Ectodermal cell (in vitro differentiated cells): ENCODE results near the gene FUT8.

Experiments used
- H3K27ac ChIP-seq: 2 replicates; pipeline ENCODE4 v1.7.0; 2013; ENCODE audit warnings: mild to moderate bottlenecking, low read depth, low read length; ENCODE audit not compliant: insufficient read depth, poor library complexity, severe bottlenecking
- H3K27me3 ChIP-seq: 2 replicates; pipeline ENCODE4 v1.7.0; 2013; ENCODE audit warnings: mild to moderate bottlenecking, low read length; ENCODE audit not compliant: insufficient read depth, control insufficient read depth, poor library complexity, severe bottlenecking
- H3K36me3 ChIP-seq: one replicate; pipeline ENCODE4 v1.7.0; 2013; ENCODE audit warnings: low read length; ENCODE audit not compliant: control insufficient read depth, insufficient read depth
- H3K4me1 ChIP-seq: one replicate; pipeline ENCODE4 v1.7.0; 2013; ENCODE audit warnings: low read length; ENCODE audit not compliant: control insufficient read depth, insufficient read depth
- H3K4me3 ChIP-seq: 2 replicates; pipeline ENCODE4 v1.7.0; 2013; ENCODE audit warnings: low read depth, low read length, control low read depth; ENCODE audit not compliant: insufficient read depth
- H3K9me3 ChIP-seq: 2 replicates; pipeline ENCODE4 v1.7.0; 2013; ENCODE audit warnings: mild to moderate bottlenecking, low read length, moderate library complexity; ENCODE audit not compliant: control insufficient read depth
- WGBS, 2 experiments: methylation state at CpG; one replicate each; pipeline ENCODE4 v1.1.7; 2013; ENCODE audit warnings: missing lambda C conversion rate in 2 of 2; 5-methylcytosine and 5-hydroxymethylcytosine counted together

The FUT8 gene

GRCh38 chr14:65748796-65749195, 336.3 kb downstream of the FUT8 start:
- WGBS, 2 experiments: 96 to 98% methylated on average over 2 of the region's 2 CpGs
- H3K4me3 ChIP-seq: no peak overlapping the region
- no peak overlapping the region for H3K27ac ChIP-seq
- no peaks in the 10 kb centered on the region for H3K9me3 ChIP-seq
- H3K4me1 ChIP-seq: peaks cover 4% of the 10 kb centered on the region
- H3K36me3 ChIP-seq: no peaks in the 10 kb centered on the region
- no peaks in the 10 kb centered on the region for H3K27me3 ChIP-seq

- no peak overlapping the region for H3K27ac ChIP-seq
- H3K36me3 ChIP-seq: no peaks in the 10 kb centered on the region
- no peaks in the 10 kb centered on the region for H3K27me3 ChIP-seq
- WGBS, 2 experiments: 81 to 98% methylated on average over 2 to 3 of the region's 3 CpGs
- no peak overlapping the region for H3K4me3 ChIP-seq
- peaks cover 4% of the 10 kb centered on the region for H3K4me1 ChIP-seq
- H3K9me3 ChIP-seq: no peaks in the 10 kb centered on the region
Measured at GRCh38 chr14:65749287-65749686, 336.8 kb downstream of the FUT8 start.

- H3K36me3 ChIP-seq: no peaks in the 10 kb centered on the region
- H3K9me3 ChIP-seq: no peaks in the 10 kb centered on the region
- no peaks in the 10 kb centered on the region for H3K4me1 ChIP-seq
- no peaks in the 10 kb centered on the region for H3K27me3 ChIP-seq
- 78% methylated on average over 1 of the region's 1 CpG for WGBS, 2 experiments
- no peak overlapping the region for H3K4me3 ChIP-seq
- no peak overlapping the region for H3K27ac ChIP-seq
Measured at GRCh38 chr14:65750906-65751305, 338.4 kb downstream of the FUT8 start.

GRCh38 chr14:65751510-65751909, 339.0 kb downstream of the FUT8 start:
- H3K27ac ChIP-seq: no peak overlapping the region
- H3K9me3 ChIP-seq: no peaks in the 10 kb centered on the region
- H3K4me3 ChIP-seq: no peak overlapping the region
- H3K36me3 ChIP-seq: no peaks in the 10 kb centered on the region
- no peaks in the 10 kb centered on the region for H3K27me3 ChIP-seq
- WGBS, 2 experiments: 66 to 78% methylated on average over 3 of the region's 3 CpGs
- H3K4me1 ChIP-seq: no peaks in the 10 kb centered on the region

- Histone ChIP-seq H3K4me3 (no peak overlapping the region), H3K27me3 (no peaks in the 10 kb centered on the region), H3K4me1 (no peaks in the 10 kb centered on the region), H3K36me3 (no peaks in the 10 kb centered on the region), H3K9me3 (no peaks in the 10 kb centered on the region), H3K27ac (no peak overlapping the region)
- 92 to 96% methylated on average over 5 of the region's 5 CpGs for WGBS, 2 experiments
Measured at GRCh38 chr14:65753061-65753460, 340.5 kb downstream of the FUT8 start.

GRCh38 chr14:65755331-65755730, 342.8 kb downstream of the FUT8 start:
- no peaks in the 10 kb centered on the region for H3K36me3 ChIP-seq
- no peaks in the 10 kb centered on the region for H3K9me3 ChIP-seq
- H3K27ac ChIP-seq: no peak overlapping the region
- no peaks in the 10 kb centered on the region for H3K4me1 ChIP-seq
- H3K27me3 ChIP-seq: no peaks in the 10 kb centered on the region
- H3K4me3 ChIP-seq: no peak overlapping the region
- 93 to 98% methylated on average over 6 of the region's 6 CpGs for WGBS, 2 experiments

- no peaks in the 10 kb centered on the region for H3K27me3 ChIP-seq
- 78 to 84% methylated on average over 3 of the region's 3 CpGs for WGBS, 2 experiments
- no peak overlapping the region for H3K27ac ChIP-seq
- H3K4me1 ChIP-seq: no peaks in the 10 kb centered on the region
- H3K9me3 ChIP-seq: no peaks in the 10 kb centered on the region
- no peak overlapping the region for H3K4me3 ChIP-seq
- no peaks in the 10 kb centered on the region for H3K36me3 ChIP-seq
Measured at GRCh38 chr14:65756880-65757279, 344.4 kb downstream of the FUT8 start.

- Histone ChIP-seq H3K27ac (no peak overlapping the region), H3K27me3 (no peaks in the 10 kb centered on the region), H3K36me3 (no peaks in the 10 kb centered on the region), H3K9me3 (no peaks in the 10 kb centered on the region), H3K4me3 (no peak overlapping the region), H3K4me1 (no peaks in the 10 kb centered on the region)
- 94 to 98% methylated on average over 2 of the region's 2 CpGs for WGBS, 2 experiments
Measured at GRCh38 chr14:65769151-65769550, 356.6 kb downstream of the FUT8 start.

- H3K9me3 ChIP-seq: no peaks in the 10 kb centered on the region
- H3K36me3 ChIP-seq: no peaks in the 10 kb centered on the region
- no peaks in the 10 kb centered on the region for H3K27me3 ChIP-seq
- no peaks in the 10 kb centered on the region for H3K4me1 ChIP-seq
- 73 to 79% methylated on average over 5 of the region's 5 CpGs for WGBS, 2 experiments
- H3K4me3 ChIP-seq: no peak overlapping the region
- no peak overlapping the region for H3K27ac ChIP-seq
Measured at GRCh38 chr14:65770681-65771080, 358.2 kb downstream of the FUT8 start.

GRCh38 chr14:65771271-65771670, 358.7 kb downstream of the FUT8 start:
- H3K27ac ChIP-seq: no peak overlapping the region
- no peaks in the 10 kb centered on the region for H3K4me1 ChIP-seq
- WGBS, 2 experiments: 91 to 95% methylated on average over 3 of the region's 3 CpGs
- no peaks in the 10 kb centered on the region for H3K9me3 ChIP-seq
- no peak overlapping the region for H3K4me3 ChIP-seq
- no peaks in the 10 kb centered on the region for H3K36me3 ChIP-seq
- no peaks in the 10 kb centered on the region for H3K27me3 ChIP-seq

GRCh38 chr14:65772466-65772865, 359.9 kb downstream of the FUT8 start:
- WGBS, 2 experiments: 85% methylated on average over 8 of the region's 8 CpGs
- Histone ChIP-seq H3K4me1 (no peaks in the 10 kb centered on the region), H3K36me3 (no peaks in the 10 kb centered on the region), H3K4me3 (no peak overlapping the region), H3K27ac (no peak overlapping the region), H3K27me3 (no peaks in the 10 kb centered on the region), H3K9me3 (no peaks in the 10 kb centered on the region)
